ENCODE data around the gene UBE2I. TPM values are rescaled to one million over a fixed set of nuclear protein-coding genes. Genes with fewer than 3 reads are reported as not detected.

The UBE2I gene
- total and polyA plus RNA-seq, 2 donors (not counting 1 experiment from before 2014, with no cell fraction given) = 152 to 265 TPM

DNA sequence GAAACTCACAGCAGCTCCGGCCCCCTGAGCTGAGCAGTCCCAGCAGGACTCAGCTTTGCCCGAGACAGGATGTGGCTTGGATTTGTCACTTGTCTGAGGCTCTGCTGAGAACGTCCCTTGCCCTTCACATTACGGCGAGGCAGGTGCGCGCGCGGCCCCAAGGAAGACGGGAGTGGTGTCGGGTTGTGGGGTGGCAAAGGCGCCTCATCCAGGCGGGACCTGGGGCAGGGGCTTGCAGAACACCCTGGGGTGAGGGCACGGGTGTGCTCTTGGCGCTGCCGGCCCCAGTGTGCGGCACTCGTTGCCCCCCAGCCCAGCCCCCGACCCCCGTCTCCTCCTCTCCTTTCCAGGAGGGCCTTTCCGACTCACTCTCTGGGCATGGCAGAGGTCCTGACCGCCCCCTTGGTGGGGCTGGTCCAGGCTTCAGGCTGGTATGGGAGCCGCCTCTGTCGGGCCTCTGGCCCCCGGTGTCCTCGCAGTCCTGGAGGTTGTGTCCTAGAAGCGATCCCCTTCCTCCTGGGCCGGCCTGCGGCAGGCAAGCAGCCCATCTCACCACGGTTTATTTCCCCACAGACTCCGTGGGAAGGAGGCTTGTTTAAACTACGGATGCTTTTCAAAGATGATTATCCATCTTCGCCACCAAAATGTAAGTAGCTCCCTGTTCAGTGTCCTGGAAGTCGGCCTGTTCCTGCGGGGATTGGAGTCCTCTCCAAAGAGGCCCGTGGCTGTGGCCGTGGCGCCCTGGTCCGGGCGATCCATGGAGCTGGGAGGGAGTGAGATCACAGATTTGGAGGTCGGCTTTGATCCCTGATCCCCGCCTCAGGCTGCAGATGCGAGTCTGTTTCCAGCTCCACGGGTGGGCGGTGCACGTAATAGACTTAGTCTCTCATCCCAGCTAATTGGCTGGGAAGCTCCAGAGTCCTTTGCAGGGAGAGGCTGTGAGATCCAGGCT is 5.9 kb downstream of the UBE2I start:
- no peak overlapping the region for H2AFZ ChIP-seq (ENCODE audit: insufficient read depth, low read depth, low read length, poor library complexity, severe bottlenecking)
- H4K20me1 ChIP-seq (ENCODE audit: control insufficient read depth, insufficient read depth, low read length, poor library complexity, severe bottlenecking) = peaks cover 97% of the 10 kb centered on the region
- no peak overlapping the region for H3K27ac Mint-ChIP-seq
- H3K4me3 ChIP-seq (ENCODE audit: control extremely low read depth in 1 of 5, extremely low read depth in 1 of 5, insufficient read depth in 1 of 5, low read depth in 2 of 5, low read length in 4 of 5) = no peak overlapping the region
- no peak overlapping the region for H3K4me2 ChIP-seq (replicated peaks; ENCODE audit: low read depth, low read length, poor library complexity, severe bottlenecking)
- DNase-seq = no peak
- H3K4me3 Mint-ChIP-seq = no peak overlapping the region
- H3K9ac ChIP-seq (ENCODE audit: low read length) = no peak overlapping the region
- no peaks in the 10 kb centered on the region for H3K9me3 ChIP-seq (ENCODE audit: control extremely low read depth in 1 of 3, control insufficient read depth in 2 of 3, insufficient read depth in 1 of 3, low read length in 2 of 3)
- ATAC-seq (ENCODE audit: low read depth) = no peak
- H3K9me3 Mint-ChIP-seq (ENCODE audit: insufficient read depth) = no peaks in the 10 kb centered on the region
- ChIA-PET POLR2A (interaction anchor here (0.8 kb wide), 1 partner anchor 17 kb away, joined by 3 read pairs; no protein-coding TSS in a partner anchor), CTCF (interaction anchor here (1.7 kb wide), 1 partner anchor 15 kb away, joined by 8 read pairs; no protein-coding TSS in a partner anchor)
- intact Hi-C loops (cut with micrococcal nuclease) = no loop called here
- H3K79me2 ChIP-seq (ENCODE audit: control insufficient read depth, insufficient read depth, low read length) = peaks cover 96% of the 10 kb centered on the region
- peaks cover 35% of the 10 kb centered on the region for H3K4me1 Mint-ChIP-seq
- no peaks in the 10 kb centered on the region for H3K27me3 ChIP-seq (replicated peaks in 1 of 4; ENCODE audit: control extremely low read depth in 1 of 4, control insufficient read depth in 3 of 4, insufficient read depth in 4 of 4, low read length in 3 of 4)
- no peak overlapping the region for H3K27ac ChIP-seq (ENCODE audit: low read length in 2 of 2)
- H3K4me1 ChIP-seq (ENCODE audit: control insufficient read depth in 2 of 2, insufficient read depth in 2 of 2, low read length in 2 of 2) = peaks cover 21 to 32% of the 10 kb centered on the region in 2 donors
- H3K27me3 Mint-ChIP-seq = no peaks in the 10 kb centered on the region
- H3K36me3 ChIP-seq (replicated peaks in 1 of 2; ENCODE audit: control extremely low read depth in 1 of 2, control insufficient read depth in 1 of 2, extremely low read depth in 1 of 2, insufficient read depth in 2 of 2, low read length in 1 of 2) = peaks cover 0 to 85% of the 10 kb centered on the region in 2 experiments
- TF ChIP-seq, protein P1, sequence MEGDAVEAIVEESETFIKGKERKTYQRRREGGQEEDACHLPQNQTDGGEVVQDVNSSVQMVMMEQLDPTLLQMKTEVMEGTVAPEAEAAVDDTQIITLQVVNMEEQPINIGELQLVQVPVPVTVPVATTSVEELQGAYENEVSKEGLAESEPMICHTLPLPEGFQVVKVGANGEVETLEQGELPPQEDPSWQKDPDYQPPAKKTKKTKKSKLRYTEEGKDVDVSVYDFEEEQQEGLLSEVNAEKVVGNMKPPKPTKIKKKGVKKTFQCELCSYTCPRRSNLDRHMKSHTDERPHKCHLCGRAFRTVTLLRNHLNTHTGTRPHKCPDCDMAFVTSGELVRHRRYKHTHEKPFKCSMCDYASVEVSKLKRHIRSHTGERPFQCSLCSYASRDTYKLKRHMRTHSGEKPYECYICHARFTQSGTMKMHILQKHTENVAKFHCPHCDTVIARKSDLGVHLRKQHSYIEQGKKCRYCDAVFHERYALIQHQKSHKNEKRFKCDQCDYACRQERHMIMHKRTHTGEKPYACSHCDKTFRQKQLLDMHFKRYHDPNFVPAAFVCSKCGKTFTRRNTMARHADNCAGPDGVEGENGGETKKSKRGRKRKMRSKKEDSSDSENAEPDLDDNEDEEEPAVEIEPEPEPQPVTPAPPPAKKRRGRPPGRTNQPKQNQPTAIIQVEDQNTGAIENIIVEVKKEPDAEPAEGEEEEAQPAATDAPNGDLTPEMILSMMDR (IDR thresholded peaks at IDR 0.05) = no peak
- no peak for TF ChIP-seq EZH2 (IDR thresholded peaks at IDR 0.05; ENCODE audit: borderline replicate concordance, insufficient read depth, low read depth, low read length, poor library complexity, severe bottlenecking)
- WGBS (ENCODE audit: insufficient coverage) = 94% methylated on average over 43 of the region's 46 CpGs

DNA sequence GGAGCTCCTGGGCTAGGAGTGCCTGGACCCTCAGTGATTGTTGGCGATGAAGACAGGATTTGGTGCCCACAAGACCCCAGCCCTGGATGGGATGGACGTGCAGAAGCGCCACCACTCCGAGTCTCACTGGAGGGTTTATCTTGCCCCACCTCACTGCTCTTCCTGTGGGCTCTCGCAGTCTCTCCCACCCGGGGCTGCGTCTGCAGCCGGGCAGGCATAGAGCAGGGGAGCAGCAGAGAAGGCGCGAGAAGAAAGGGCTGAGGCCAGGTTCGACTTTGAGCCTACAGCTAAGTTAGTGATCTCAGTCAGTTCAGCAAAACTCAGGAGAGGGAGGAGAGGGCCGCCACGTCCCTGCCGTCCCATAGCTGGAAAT is 6.6 kb downstream of the UBE2I start:
- no peak overlapping the region for H3K4me3 ChIP-seq (ENCODE audit: control extremely low read depth in 1 of 5, extremely low read depth in 1 of 5, insufficient read depth in 1 of 5, low read depth in 2 of 5, low read length in 4 of 5)
- Mint-ChIP-seq H3K9me3 (ENCODE audit: insufficient read depth) (no peaks in the 10 kb centered on the region), H3K27ac (no peak overlapping the region), H3K27me3 (no peaks in the 10 kb centered on the region), H3K4me1 (peaks cover 29% of the 10 kb centered on the region), H3K4me3 (no peak overlapping the region)
- ChIA-PET CTCF (interaction anchor here (0.6 to 1.7 kb wide), 3 partner anchors 15 to 22 kb away, joined by 3 to 8 read pairs (median 4); no protein-coding TSS in a partner anchor), POLR2A (interaction anchor here (0.8 kb wide), 1 partner anchor 16 kb away, joined by 3 read pairs; no protein-coding TSS in a partner anchor)
- H3K27ac ChIP-seq (ENCODE audit: low read length in 2 of 2) = no peak overlapping the region
- no peak overlapping the region for H3K9ac ChIP-seq (ENCODE audit: low read length)
- no peaks in the 10 kb centered on the region for H3K27me3 ChIP-seq (replicated peaks in 1 of 4; ENCODE audit: control extremely low read depth in 1 of 4, control insufficient read depth in 3 of 4, insufficient read depth in 4 of 4, low read length in 3 of 4)
- peaks cover 20 to 25% of the 10 kb centered on the region in 2 donors for H3K4me1 ChIP-seq (ENCODE audit: control insufficient read depth in 2 of 2, insufficient read depth in 2 of 2, low read length in 2 of 2)
- H2AFZ ChIP-seq (ENCODE audit: insufficient read depth, low read depth, low read length, poor library complexity, severe bottlenecking) = no peak overlapping the region
- intact Hi-C loops (cut with micrococcal nuclease) = no loop called here
- ATAC-seq (ENCODE audit: low read depth) = no peak
- peaks cover 97% of the 10 kb centered on the region for H4K20me1 ChIP-seq (ENCODE audit: control insufficient read depth, insufficient read depth, low read length, poor library complexity, severe bottlenecking)
- peaks cover 96% of the 10 kb centered on the region for H3K79me2 ChIP-seq (ENCODE audit: control insufficient read depth, insufficient read depth, low read length)
- TF ChIP-seq, protein P1 (IDR thresholded peaks at IDR 0.05) = no peak
- no peak for TF ChIP-seq EZH2 (IDR thresholded peaks at IDR 0.05; ENCODE audit: borderline replicate concordance, insufficient read depth, low read depth, low read length, poor library complexity, severe bottlenecking)
- H3K4me2 ChIP-seq (replicated peaks; ENCODE audit: low read depth, low read length, poor library complexity, severe bottlenecking) = no peak overlapping the region
- H3K36me3 ChIP-seq (replicated peaks in 1 of 2; ENCODE audit: control extremely low read depth in 1 of 2, control insufficient read depth in 1 of 2, extremely low read depth in 1 of 2, insufficient read depth in 2 of 2, low read length in 1 of 2) = peaks cover 0 to 92% of the 10 kb centered on the region in 2 experiments
- WGBS (ENCODE audit: insufficient coverage) = 95% methylated on average over 14 of the region's 14 CpGs
- DNase-seq = no peak
- H3K9me3 ChIP-seq (ENCODE audit: control extremely low read depth in 1 of 3, control insufficient read depth in 2 of 3, insufficient read depth in 1 of 3, low read length in 2 of 3) = no peaks in the 10 kb centered on the region

Data from B cell (primary cell).